SK-N-SH treated with all-trans-retinoic acid at 6 μM for 48 hours (cell line): ENCODE data around the gene OBSCN.

Experiments used
- ATAC-seq: fragments of 200-7000 bp; cut with Tn5 transposase; 3 replicates; pipeline ENCODE4 v1.9.1; 2020; ENCODE audit warnings: mild to moderate bottlenecking, moderate library complexity
- ARNTL ChIP-seq: fragments of 450-650 bp; formaldehyde crosslinking; IDR thresholded peaks from 2 replicates; pipeline ENCODE4 v1.5.0; 2020; ENCODE audit warnings: low read depth, mild to moderate bottlenecking, moderate library complexity, borderline replicate concordance
- BACH2 ChIP-seq: fragments of 250-450 bp; sonication (Bioruptor Pico); IDR thresholded peaks from 2 replicates; pipeline ENCODE4 v1.9.0; 2021; ENCODE audit warnings: mild to moderate bottlenecking, borderline replicate concordance
- CREB5 ChIP-seq: fragments of 250-450 bp; sonication (Bioruptor Pico); IDR thresholded peaks from 2 replicates; pipeline ENCODE4 v1.5.1; 2020; ENCODE audit warnings: low read depth, mild to moderate bottlenecking, moderate library complexity
- CSDC2 ChIP-seq: fragments of 250-450 bp; sonication (Bioruptor Pico); IDR thresholded peaks from 2 replicates; pipeline ENCODE4 v1.5.0; 2020; ENCODE audit warnings: mild to moderate bottlenecking, moderate library complexity
- CSRNP3 ChIP-seq: fragments of 250-450 bp; sonication (Bioruptor Pico); IDR thresholded peaks from 2 replicates; pipeline ENCODE4 v1.5.1; 2021; ENCODE audit warnings: mild to moderate bottlenecking, moderate library complexity
- GLIS3 ChIP-seq: fragments of 250-450 bp; sonication (Bioruptor Pico); IDR thresholded peaks from 2 replicates; pipeline ENCODE4 v1.5.0; 2020; ENCODE audit warnings: mild to moderate bottlenecking, moderate library complexity
- ISL1 ChIP-seq: fragments of 250-450 bp; sonication (Bioruptor Pico); IDR thresholded peaks from 2 replicates; pipeline ENCODE4 v2.1.2; 2022; ENCODE audit warnings: mild to moderate bottlenecking, moderate library complexity
- OSR1 ChIP-seq: fragments of 250-450 bp; sonication (Bioruptor Pico); IDR thresholded peaks from 2 replicates; pipeline ENCODE4 v1.8.0; 2022; ENCODE audit warnings: moderate library complexity, mild to moderate bottlenecking, inconsistent platforms
- PATZ1 ChIP-seq: fragments of 250-450 bp; sonication (Bioruptor Pico); IDR thresholded peaks from 2 replicates; pipeline ENCODE4 v1.8.0; 2020; ENCODE audit warnings: mild to moderate bottlenecking, moderate library complexity, borderline replicate concordance
- POU6F1 ChIP-seq: fragments of 250-450 bp; sonication (Bioruptor Pico); IDR thresholded peaks from 2 replicates; pipeline ENCODE4 v1.8.0; 2021; ENCODE audit warnings: low read depth, mild to moderate bottlenecking, moderate library complexity, borderline replicate concordance
- PPARA ChIP-seq: fragments of 250-450 bp; sonication (Bioruptor Pico); IDR thresholded peaks from 2 replicates; pipeline ENCODE4 v1.5.0; 2020; ENCODE audit warnings: mild to moderate bottlenecking, borderline replicate concordance
- SNAI2 ChIP-seq: fragments of 250-450 bp; sonication (Bioruptor Pico); IDR thresholded peaks from 2 replicates; pipeline ENCODE4 v1.5.0; 2020; ENCODE audit warnings: mild to moderate bottlenecking, moderate library complexity
- TCF4 ChIP-seq: fragments of 250-450 bp; sonication (Bioruptor Pico); IDR thresholded peaks from 2 replicates; pipeline ENCODE4 v1.8.0; 2021; ENCODE audit warnings: mild to moderate bottlenecking, moderate library complexity, borderline replicate concordance
- TOX ChIP-seq: fragments of 250-450 bp; sonication (Bioruptor Pico); IDR thresholded peaks from 2 replicates; pipeline ENCODE4 v1.8.0; 2021; ENCODE audit warnings: mild to moderate bottlenecking, moderate library complexity, borderline replicate concordance
- TSHZ2 ChIP-seq: fragments of 250-450 bp; sonication (Bioruptor Pico); IDR thresholded peaks from 2 replicates; pipeline ENCODE4 v1.5.0; 2020; ENCODE audit warnings: mild to moderate bottlenecking, moderate library complexity
- ZC3H10 ChIP-seq: fragments of 250-450 bp; sonication (Bioruptor Pico); IDR thresholded peaks from 2 replicates; pipeline ENCODE4 v1.5.1; 2021; ENCODE audit warnings: mild to moderate bottlenecking, moderate library complexity
- ZFP3 ChIP-seq: fragments of 250-450 bp; sonication (Bioruptor Pico); IDR thresholded peaks from 2 replicates; pipeline ENCODE4 v1.5.0; 2020; ENCODE audit warnings: mild to moderate bottlenecking, moderate library complexity
- ZFP30 ChIP-seq: fragments of 450-650 bp; formaldehyde crosslinking; IDR thresholded peaks from 2 replicates; pipeline ENCODE4 v1.5.0; 2022; ENCODE audit warnings: mild to moderate bottlenecking, moderate library complexity
- ZNF565 ChIP-seq: fragments of 450-650 bp; formaldehyde crosslinking; conservative IDR thresholded peaks from 2 replicates; pipeline ENCODE4 v1.5.0; 2020; ENCODE audit warnings: low read depth, mild to moderate bottlenecking, moderate library complexity
- ZNF8 ChIP-seq: fragments of 450-650 bp; formaldehyde crosslinking; IDR thresholded peaks from 2 replicates; pipeline ENCODE4 v1.5.0; 2020; ENCODE audit warnings: mild to moderate bottlenecking, moderate library complexity

The OBSCN gene

GRCh38 chr1:228180959-228181644, 26.7 kb upstream of the OBSCN start:
- TF ChIP-seq ISL1 (CRISPR knock-in tag), result no peak
- TF ChIP-seq CSRNP3 (CRISPR knock-in tag), result no peak
- no peak for TF ChIP-seq TOX
- TF ChIP-seq TSHZ2 (CRISPR knock-in tag), result no peak
- TF ChIP-seq, all 23 proteins: peak for 0
- no peak for ATAC-seq

- ATAC-seq, result no peak
- TF ChIP-seq ZNF8 (CRISPR knock-in tag) (no peak), OSR1 (CRISPR knock-in tag) (no peak), TCF4 (CRISPR knock-in tag) (no peak), POU6F1 (CRISPR knock-in tag) (no peak), TOX (no peak), SNAI2 (CRISPR knock-in tag) (no peak), ZC3H10 (CRISPR knock-in tag) (no peak), CREB5 (CRISPR knock-in tag) (no peak), ARNTL (CRISPR knock-in tag) (no peak), CSRNP3 (CRISPR knock-in tag) (no peak), PATZ1 (CRISPR knock-in tag) (no peak), ISL1 (CRISPR knock-in tag) (no peak), ZNF565 (no peak), CSDC2 (CRISPR knock-in tag) (no peak), PPARA (CRISPR knock-in tag) (no peak), ZFP30 (CRISPR knock-in tag) (no peak), ZFP3 (CRISPR knock-in tag) (no peak), GLIS3 (no peak), BACH2 (CRISPR knock-in tag) (no peak)
Measured at GRCh38 chr1:228181645-228182034, 26.2 kb upstream of the OBSCN start.
